Mesenchymal stem cell (in vitro differentiated cells and primary cell): ENCODE measurements around the gene MAP4K3.

ENCODE experiments used
- DNase-seq: peaks from one replicate; pipeline ENCODE4 v3.0.0-alpha.2; 2013
- H2AFZ ChIP-seq: one replicate; pipeline ENCODE4 v1.6.1; 2013; ENCODE audit warnings: low read depth, mild to moderate bottlenecking, control low read depth, inconsistent platforms, low read length, moderate library complexity
- H2AK5ac ChIP-seq: 2 replicates; pipeline ENCODE4 v1.6.1; 2013; ENCODE audit warnings: low read length, moderate library complexity, mild to moderate bottlenecking, inconsistent platforms; ENCODE audit not compliant: severe bottlenecking
- H2BK120ac ChIP-seq: one replicate; pipeline ENCODE4 v1.6.1; 2013; ENCODE audit warnings: low read depth, mild to moderate bottlenecking, inconsistent platforms, low read length, moderate library complexity
- H2BK12ac ChIP-seq, 2 experiments: one replicate each; pipeline ENCODE4 v1.6.1; 2013; ENCODE audit warnings: inconsistent platforms in 2 of 2, low read length in 2 of 2, mild to moderate bottlenecking in 2 of 2, moderate library complexity in 2 of 2, control low read depth in 1 of 2
- H2BK15ac ChIP-seq: one replicate; pipeline ENCODE4 v1.6.1; 2013; ENCODE audit warnings: mild to moderate bottlenecking, low read depth, inconsistent platforms; ENCODE audit not compliant: poor library complexity, severe bottlenecking
- H2BK5ac ChIP-seq: 2 replicates; pipeline ENCODE4 v1.6.1; 2013; ENCODE audit warnings: low read depth, mild to moderate bottlenecking, low read length, control low read depth, inconsistent platforms; ENCODE audit not compliant: poor library complexity, severe bottlenecking
- H3K14ac ChIP-seq, 2 experiments: one replicate each; pipeline ENCODE4 v1.6.1; 2013; ENCODE audit warnings: inconsistent platforms in 2 of 2, low read length in 2 of 2, control low read depth in 1 of 2, mild to moderate bottlenecking in 1 of 2, moderate library complexity in 1 of 2
- H3K18ac ChIP-seq, 2 experiments: one replicate each; pipeline ENCODE4 v1.6.1; 2013; ENCODE audit warnings: inconsistent platforms in 2 of 2, low read length in 2 of 2, control low read depth in 1 of 2, low read depth in 1 of 2, mild to moderate bottlenecking in 1 of 2
- H3K23ac ChIP-seq, 2 experiments: one replicate each; pipeline ENCODE4 v1.6.1; 2013; ENCODE audit warnings: inconsistent platforms in 2 of 2, low read length in 2 of 2, mild to moderate bottlenecking in 2 of 2, moderate library complexity in 2 of 2, control low read depth in 1 of 2
- H3K27ac ChIP-seq: 2 replicates; pipeline ENCODE4 v1.5.1; 2013; ENCODE audit warnings: mild to moderate bottlenecking, moderate library complexity, low read length, control low read depth, inconsistent platforms; ENCODE audit not compliant: poor library complexity, severe bottlenecking
- H3K27me3 ChIP-seq, 2 experiments: 2 replicates each; pipeline versions ENCODE4 v1.6.1 to v1.7.0; 2013; ENCODE audit warnings: low read length in 2 of 2, mild to moderate bottlenecking in 2 of 2, moderate library complexity in 2 of 2, control low read depth in 1 of 2, inconsistent platforms in 1 of 2; ENCODE audit not compliant: control insufficient read depth in 1 of 2, insufficient read depth in 1 of 2
- H3K36me3 ChIP-seq, 2 experiments: 2 replicates each; pipeline versions ENCODE4 v1.6.1 to v1.7.0; 2013; ENCODE audit warnings: low read length in 2 of 2, control low read depth in 1 of 2, inconsistent platforms in 1 of 2, low read depth in 1 of 2, mild to moderate bottlenecking in 1 of 2; ENCODE audit not compliant: insufficient read depth in 2 of 2, control insufficient read depth in 1 of 2
- H3K4ac ChIP-seq, 2 experiments: one replicate each; pipeline ENCODE4 v1.6.1; 2013; ENCODE audit warnings: inconsistent platforms in 2 of 2, low read length in 2 of 2, mild to moderate bottlenecking in 2 of 2, moderate library complexity in 2 of 2, control low read depth in 1 of 2, low read depth in 1 of 2
- H3K4me1 ChIP-seq: 2 replicates; pipeline ENCODE4 v1.6.1; 2013; ENCODE audit warnings: low read depth, low read length, control low read depth; ENCODE audit not compliant: control insufficient read depth, insufficient read depth
- H3K4me2 ChIP-seq: 2 replicates; pipeline ENCODE4 v1.6.1; 2013; ENCODE audit warnings: low read length, mild to moderate bottlenecking, inconsistent platforms; ENCODE audit not compliant: poor library complexity, severe bottlenecking
- H3K4me3 ChIP-seq, 2 experiments: 2 replicates each; pipeline versions ENCODE4 v1.5.1 to v1.7.0; 2013; ENCODE audit warnings: low read length in 2 of 2, mild to moderate bottlenecking in 2 of 2, control low read depth in 1 of 2, low read depth in 1 of 2; ENCODE audit not compliant: insufficient read depth in 1 of 2
- H3K79me1 ChIP-seq: replicated peaks from 2 replicates; pipeline ENCODE4 v1.6.1; 2013; ENCODE audit warnings: mild to moderate bottlenecking, control low read depth, low read length, inconsistent platforms; ENCODE audit not compliant: poor library complexity, severe bottlenecking
- H3K9ac ChIP-seq: 2 replicates; pipeline ENCODE4 v1.7.0; 2013; ENCODE audit warnings: mild to moderate bottlenecking, low read length, moderate library complexity
- H3K9me3 ChIP-seq: 2 replicates; pipeline ENCODE4 v1.7.0; 2013; ENCODE audit warnings: mild to moderate bottlenecking, low read length; ENCODE audit not compliant: control insufficient read depth
- H4K8ac ChIP-seq: one replicate; pipeline ENCODE4 v1.6.1; 2013; ENCODE audit warnings: inconsistent platforms, mild to moderate bottlenecking, low read length, moderate library complexity
- H4K91ac ChIP-seq: one replicate; pipeline ENCODE4 v1.6.1; 2013; ENCODE audit warnings: mild to moderate bottlenecking, low read length, inconsistent platforms
- WGBS: methylation state at CpG from one replicate; pipeline ENCODE4 v1.1.7; 2013; ENCODE audit warnings: mixed read lengths; 5-methylcytosine and 5-hydroxymethylcytosine counted together

Gene MAP4K3

DNA sequence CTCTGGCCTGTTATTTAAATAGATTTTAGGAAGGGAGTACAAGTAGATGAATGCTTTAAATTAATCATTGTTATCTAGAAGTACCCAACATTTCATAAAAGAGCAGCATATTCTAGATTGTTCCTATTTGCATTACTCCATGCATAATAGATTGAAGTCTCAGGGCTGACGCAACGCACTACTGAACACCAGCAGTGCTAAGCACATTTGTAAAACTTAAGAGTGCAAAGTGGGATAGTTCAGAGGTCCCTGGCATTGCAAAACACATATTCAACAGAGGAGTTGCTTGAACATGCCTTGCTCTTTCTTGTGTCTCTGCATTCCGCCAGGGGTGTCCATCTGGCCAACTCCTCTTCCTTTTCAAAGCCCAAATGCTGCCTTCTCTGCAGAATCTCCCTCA lies 215.6 kb downstream of the MAP4K3 start:
- Histone ChIP-seq H3K9me3 (no peaks in the 10 kb centered on the region), H3K4me3 (no peak overlapping the region), H3K14ac (no peak overlapping the region), H3K79me1 (no peaks in the 10 kb centered on the region), H2BK12ac (no peak overlapping the region), H4K8ac (no peak overlapping the region), H2BK120ac (no peak overlapping the region), H3K18ac (no peak overlapping the region), H2AK5ac (no peak overlapping the region), H3K4me1 (no peaks in the 10 kb centered on the region), H2BK5ac (no peak overlapping the region), H3K23ac (no peak overlapping the region), H3K4ac (no peak overlapping the region), H2AFZ (no peak overlapping the region), H3K4me2 (no peak overlapping the region), H3K27ac (no peak overlapping the region), H2BK15ac (no peak overlapping the region), H3K9ac (no peak overlapping the region), H3K36me3 (peaks cover 0 to 9% of the 10 kb centered on the region in 2 experiments), H4K91ac (no peak overlapping the region), H3K27me3 (no peaks in the 10 kb centered on the region)
- WGBS = 99% methylated on average over 3 of the region's 3 CpGs
- peak; percentile 10 for DNase-seq

DNA sequence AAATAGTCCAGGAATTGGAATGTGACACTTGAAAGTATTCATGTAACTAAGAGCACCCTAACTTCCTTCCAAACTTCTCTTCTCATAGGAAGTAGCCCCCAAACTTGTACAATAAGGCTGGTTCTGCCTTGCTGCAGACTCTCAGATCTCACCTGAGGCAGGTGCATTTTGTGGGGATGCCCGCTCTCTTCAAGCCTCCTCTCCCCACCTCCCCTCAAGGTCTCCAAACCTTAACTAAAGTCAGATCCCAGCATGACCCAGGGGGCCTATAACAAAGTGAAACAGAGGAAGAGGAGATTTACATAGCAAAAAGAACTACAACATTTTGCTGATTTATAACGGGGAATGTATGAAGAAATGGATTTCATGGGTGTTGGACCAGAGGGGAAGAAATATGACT lies 216.9 kb downstream of the MAP4K3 start:
- H3K27ac ChIP-seq = no peak overlapping the region
- no peak overlapping the region for H4K91ac ChIP-seq
- H3K4ac ChIP-seq = no peak overlapping the region
- no peak overlapping the region for H3K23ac ChIP-seq
- no peaks in the 10 kb centered on the region for H3K4me1 ChIP-seq
- H2BK15ac ChIP-seq = no peak overlapping the region
- no peak for DNase-seq
- H3K9me3 ChIP-seq = no peaks in the 10 kb centered on the region
- H3K4me3 ChIP-seq = no peak overlapping the region
- H3K14ac ChIP-seq = no peak overlapping the region
- H3K79me1 ChIP-seq = no peaks in the 10 kb centered on the region
- H2BK12ac ChIP-seq = no peak overlapping the region
- no peak overlapping the region for H2BK5ac ChIP-seq
- no peak overlapping the region for H2AK5ac ChIP-seq
- H3K18ac ChIP-seq = no peak overlapping the region
- H3K27me3 ChIP-seq = no peaks in the 10 kb centered on the region
- no peak overlapping the region for H2BK120ac ChIP-seq
- no peak overlapping the region for H3K4me2 ChIP-seq
- WGBS = 92% methylated on average over 2 of the region's 2 CpGs
- no peak overlapping the region for H4K8ac ChIP-seq
- no peak overlapping the region for H2AFZ ChIP-seq
- H3K9ac ChIP-seq = no peak overlapping the region
- H3K36me3 ChIP-seq = peaks cover 0 to 9% of the 10 kb centered on the region in 2 experiments

DNA sequence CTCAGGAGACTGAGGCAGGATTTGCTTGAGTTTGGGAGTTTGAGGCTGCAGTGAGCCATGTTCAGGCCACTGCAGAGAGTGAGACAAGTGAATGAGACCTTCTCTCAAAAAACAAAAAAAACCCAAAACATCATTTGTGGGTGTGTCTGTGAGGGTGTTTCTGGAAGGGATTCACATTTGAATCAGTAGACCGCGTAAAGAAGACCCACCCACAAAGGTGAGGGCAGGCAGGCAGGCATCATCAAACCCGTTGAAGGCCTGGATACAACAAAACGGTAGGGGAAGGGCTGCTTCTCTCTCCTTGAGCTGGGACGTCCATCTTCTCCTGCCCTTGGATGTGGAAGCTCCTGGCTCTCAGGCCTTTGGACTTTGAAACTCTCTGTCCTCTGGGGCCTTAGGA lies 218.7 kb downstream of the MAP4K3 start:
- Histone ChIP-seq H3K9me3 (no peaks in the 10 kb centered on the region), H3K79me1 (no peaks in the 10 kb centered on the region), H3K36me3 (peaks cover 0 to 8% of the 10 kb centered on the region in 2 experiments), H2BK5ac (no peak overlapping the region), H3K9ac (no peak overlapping the region), H2BK12ac (no peak overlapping the region), H2BK120ac (no peak overlapping the region), H3K23ac (no peak overlapping the region), H3K27ac (no peak overlapping the region), H2BK15ac (no peak overlapping the region), H3K14ac (no peak overlapping the region), H3K27me3 (no peaks in the 10 kb centered on the region), H2AFZ (no peak overlapping the region), H2AK5ac (no peak overlapping the region), H3K4me2 (no peak overlapping the region), H3K18ac (no peak overlapping the region), H3K4me1 (no peaks in the 10 kb centered on the region), H3K4ac (no peak overlapping the region), H4K8ac (no peak overlapping the region), H3K4me3 (no peak overlapping the region), H4K91ac (no peak overlapping the region)
- 90% methylated on average over 5 of the region's 5 CpGs for WGBS
- no peak for DNase-seq

DNA sequence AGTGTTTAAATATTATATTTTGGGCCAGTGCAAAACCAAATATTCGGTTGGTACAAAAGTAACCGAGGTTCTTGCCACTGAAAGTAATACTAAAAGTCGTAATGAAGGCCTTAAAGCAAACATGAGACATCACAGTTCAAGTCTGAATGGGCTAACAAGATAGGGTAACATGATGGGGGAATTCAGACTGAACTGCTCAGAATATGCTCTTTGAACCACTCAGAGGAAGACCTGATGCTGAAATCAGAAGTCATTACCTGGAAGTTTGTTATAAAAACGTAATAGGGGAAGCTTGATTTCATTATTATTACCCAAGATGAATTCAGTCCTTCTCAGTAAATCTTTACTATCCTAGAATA lies 219.9 kb downstream of the MAP4K3 start:
- Histone ChIP-seq H2BK15ac (no peak overlapping the region), H2AK5ac (no peak overlapping the region), H3K36me3 (peaks cover 0 to 8% of the 10 kb centered on the region in 2 experiments), H3K4me1 (no peaks in the 10 kb centered on the region), H3K4ac (no peak overlapping the region), H2BK120ac (no peak overlapping the region), H3K27ac (no peak overlapping the region), H3K14ac (no peak overlapping the region), H4K8ac (no peak overlapping the region), H3K9me3 (no peaks in the 10 kb centered on the region), H2BK5ac (no peak overlapping the region), H3K4me3 (no peak overlapping the region), H4K91ac (no peak overlapping the region), H3K79me1 (no peaks in the 10 kb centered on the region), H2AFZ (no peak overlapping the region), H3K18ac (no peak overlapping the region), H2BK12ac (no peak overlapping the region), H3K9ac (no peak overlapping the region), H3K27me3 (no peaks in the 10 kb centered on the region), H3K4me2 (no peak overlapping the region), H3K23ac (no peak overlapping the region)
- 94% methylated on average over 3 of the region's 4 CpGs for WGBS
- no peak for DNase-seq
